BE2C (cell line): ENCODE measurements around the gene CCDC134.
A peak's percentile ranks its signal among the peaks of the same experiment; 100 is the strongest.
"Not testable (repeated sequence)": the region's sequence is repeated elsewhere in the genome, so short reads cannot be mapped to it uniquely, and the experiment has no call there.

Experiments used
- DNase-seq: peaks from one replicate; pipeline ENCODE4 v3.0.0-alpha.2; 2020
- H3K27me3 ChIP-seq: fragments of 250-450 bp; sonication (Bioruptor Pico); 2 replicates; pipeline ENCODE4 v1.5.1; 2020; ENCODE audit warnings: mild to moderate bottlenecking
- H3K36me3 ChIP-seq: fragments of 250-450 bp; sonication (Bioruptor Pico); 2 replicates; pipeline ENCODE4 v1.5.1; 2020; ENCODE audit warnings: mild to moderate bottlenecking
- H3K4me1 ChIP-seq: fragments of 250-450 bp; sonication (Bioruptor Pico); 2 replicates; pipeline ENCODE4 v1.5.1; 2020
- H3K4me3 ChIP-seq: 2 replicates; pipeline ENCODE4 v1.5.1; 2011; ENCODE audit warnings: low read depth, low read length
- H3K9me3 ChIP-seq: fragments of 250-450 bp; sonication (Bioruptor Pico); 2 replicates; pipeline ENCODE4 v1.5.1; 2020
- TF ChIP-seq, protein P1 (sequence below): IDR thresholded peaks from 2 replicates; pipeline ENCODE4 v1.5.1; 2012; ENCODE audit warnings: mild to moderate bottlenecking, low read depth, low read length

The CCDC134 gene

DNA sequence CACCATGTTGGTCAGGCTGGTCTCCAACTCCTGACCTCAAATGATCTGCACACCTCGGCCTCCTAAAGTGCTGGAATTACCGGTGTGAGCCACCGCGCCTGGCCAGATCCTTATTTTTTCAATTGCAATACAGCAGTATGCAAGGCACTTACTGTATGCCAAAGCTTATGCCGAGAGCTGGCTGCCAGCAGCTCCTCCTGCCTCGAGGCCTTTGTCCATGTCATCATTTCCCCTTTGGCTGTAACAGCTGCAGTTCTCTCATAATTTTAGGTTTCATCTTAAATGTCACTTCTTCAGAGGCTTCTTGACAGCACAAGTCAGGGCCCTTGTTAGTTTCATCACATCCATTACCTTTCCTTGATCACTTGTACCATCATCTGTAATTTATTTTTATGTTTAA lies 30.9 kb downstream of the CCDC134 start:
- no peak overlapping the region for H3K4me3 ChIP-seq
- H3K4me1 ChIP-seq = peaks cover 19% of the 10 kb centered on the region
- DNase-seq = no peak

DNA sequence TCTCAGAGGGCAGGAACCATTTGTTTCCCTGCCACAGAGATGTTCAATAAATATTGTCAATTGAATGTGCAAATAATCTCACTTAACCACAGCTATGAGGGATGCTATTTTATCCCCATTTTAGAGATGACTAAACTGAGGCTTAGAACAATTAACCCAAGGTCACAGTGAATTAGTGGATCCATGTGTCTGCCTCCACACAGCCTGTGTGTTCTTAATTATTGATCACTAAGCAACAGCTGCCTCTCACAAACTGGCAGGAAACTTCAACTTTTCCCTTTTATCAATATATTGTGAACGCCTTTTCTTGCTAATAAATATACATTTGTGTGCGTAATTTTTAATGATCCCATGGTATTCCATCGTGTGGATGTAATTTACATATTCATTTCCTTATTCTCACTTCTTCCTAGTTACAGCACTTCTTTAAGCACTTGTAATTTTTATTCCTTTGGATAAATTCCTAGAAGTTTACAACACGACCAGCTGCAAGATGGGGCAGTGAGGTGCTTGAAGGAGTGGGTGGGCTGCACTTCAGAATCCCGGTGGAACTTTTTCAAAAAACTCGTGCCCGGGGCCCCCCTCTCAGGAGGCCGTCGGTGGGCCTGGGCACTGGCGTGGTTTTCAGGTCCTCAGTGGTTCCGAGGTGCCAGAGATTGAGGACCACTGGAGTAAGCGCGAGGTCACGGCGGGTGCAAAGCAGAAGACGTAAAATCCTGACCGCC lies 31.5 kb downstream of the CCDC134 start:
- no peaks in the 10 kb centered on the region for H3K9me3 ChIP-seq
- H3K36me3 ChIP-seq = peaks cover 24% of the 10 kb centered on the region
- peak overlapping the region; percentile 52 for H3K4me3 ChIP-seq
- TF ChIP-seq, protein P1, sequence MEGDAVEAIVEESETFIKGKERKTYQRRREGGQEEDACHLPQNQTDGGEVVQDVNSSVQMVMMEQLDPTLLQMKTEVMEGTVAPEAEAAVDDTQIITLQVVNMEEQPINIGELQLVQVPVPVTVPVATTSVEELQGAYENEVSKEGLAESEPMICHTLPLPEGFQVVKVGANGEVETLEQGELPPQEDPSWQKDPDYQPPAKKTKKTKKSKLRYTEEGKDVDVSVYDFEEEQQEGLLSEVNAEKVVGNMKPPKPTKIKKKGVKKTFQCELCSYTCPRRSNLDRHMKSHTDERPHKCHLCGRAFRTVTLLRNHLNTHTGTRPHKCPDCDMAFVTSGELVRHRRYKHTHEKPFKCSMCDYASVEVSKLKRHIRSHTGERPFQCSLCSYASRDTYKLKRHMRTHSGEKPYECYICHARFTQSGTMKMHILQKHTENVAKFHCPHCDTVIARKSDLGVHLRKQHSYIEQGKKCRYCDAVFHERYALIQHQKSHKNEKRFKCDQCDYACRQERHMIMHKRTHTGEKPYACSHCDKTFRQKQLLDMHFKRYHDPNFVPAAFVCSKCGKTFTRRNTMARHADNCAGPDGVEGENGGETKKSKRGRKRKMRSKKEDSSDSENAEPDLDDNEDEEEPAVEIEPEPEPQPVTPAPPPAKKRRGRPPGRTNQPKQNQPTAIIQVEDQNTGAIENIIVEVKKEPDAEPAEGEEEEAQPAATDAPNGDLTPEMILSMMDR = no peak
- peaks cover 13% of the 10 kb centered on the region for H3K4me1 ChIP-seq
- H3K27me3 ChIP-seq = no peaks in the 10 kb centered on the region
- DNase-seq = no peak

More for the DNA sequence above, 30.9 kb downstream of the CCDC134 start:
- no peaks in the 10 kb centered on the region for H3K27me3 ChIP-seq
- TF ChIP-seq, protein P1 = no peak
- no peaks in the 10 kb centered on the region for H3K9me3 ChIP-seq
- peaks cover 18% of the 10 kb centered on the region for H3K36me3 ChIP-seq

DNA sequence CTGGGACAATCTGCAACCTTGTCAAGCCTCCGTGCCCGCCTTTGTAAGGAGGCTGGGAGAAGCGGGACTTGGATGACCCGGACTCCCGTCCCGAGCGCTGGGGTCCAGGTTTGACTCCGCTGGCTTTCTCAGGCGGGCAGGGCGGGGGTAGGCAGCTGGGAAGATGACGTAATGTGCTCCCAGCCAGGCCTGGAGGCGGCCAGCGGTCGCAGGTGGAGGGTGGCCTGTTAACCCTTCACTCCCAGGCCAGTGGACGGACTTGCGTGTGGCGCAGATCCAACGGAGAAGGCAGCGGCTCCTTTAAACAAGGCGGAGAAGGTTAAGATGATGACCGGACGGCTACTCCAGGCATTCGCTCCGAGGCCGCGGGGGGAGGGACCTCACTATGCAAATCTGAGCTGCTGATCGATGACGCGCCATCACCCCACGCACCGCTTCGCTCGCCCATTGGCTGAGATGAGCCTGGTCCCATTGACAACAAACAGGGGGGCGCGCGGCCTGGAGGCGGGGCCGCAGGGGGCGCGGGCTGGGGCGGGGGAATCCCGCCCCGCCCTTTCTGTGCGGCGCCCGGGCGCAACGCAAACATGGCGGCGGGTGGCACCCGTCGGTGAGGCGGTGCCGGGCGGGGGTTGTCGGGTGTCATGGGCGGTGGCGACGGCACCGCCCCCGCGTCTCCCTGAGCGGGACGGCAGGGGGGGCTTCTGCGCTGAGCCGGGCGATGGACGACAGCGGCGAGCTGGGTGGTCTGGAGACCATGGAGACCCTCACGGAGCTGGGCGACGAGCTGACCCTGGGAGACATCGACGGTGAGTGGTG lies 32.3 kb downstream of the CCDC134 start, which contains the start of gene SREBF2:
Gene SREBF2 (plus strand): TSS at position 553 of the 816 bp plus-strand sequence. CDS start 166 bp downstream, at position 719.
- Histone ChIP-seq H3K4me1 (peaks cover 10% of the 10 kb centered on the region), H3K36me3 (peaks cover 29% of the 10 kb centered on the region), H3K4me3 (peak within 1 kb of the TSS; percentile 77), H3K9me3 (no peaks in the 10 kb centered on the region), H3K27me3 (no peaks in the 10 kb centered on the region)
- TF ChIP-seq, protein P1 = no peak
- peak; percentile 100 for DNase-seq

DNA sequence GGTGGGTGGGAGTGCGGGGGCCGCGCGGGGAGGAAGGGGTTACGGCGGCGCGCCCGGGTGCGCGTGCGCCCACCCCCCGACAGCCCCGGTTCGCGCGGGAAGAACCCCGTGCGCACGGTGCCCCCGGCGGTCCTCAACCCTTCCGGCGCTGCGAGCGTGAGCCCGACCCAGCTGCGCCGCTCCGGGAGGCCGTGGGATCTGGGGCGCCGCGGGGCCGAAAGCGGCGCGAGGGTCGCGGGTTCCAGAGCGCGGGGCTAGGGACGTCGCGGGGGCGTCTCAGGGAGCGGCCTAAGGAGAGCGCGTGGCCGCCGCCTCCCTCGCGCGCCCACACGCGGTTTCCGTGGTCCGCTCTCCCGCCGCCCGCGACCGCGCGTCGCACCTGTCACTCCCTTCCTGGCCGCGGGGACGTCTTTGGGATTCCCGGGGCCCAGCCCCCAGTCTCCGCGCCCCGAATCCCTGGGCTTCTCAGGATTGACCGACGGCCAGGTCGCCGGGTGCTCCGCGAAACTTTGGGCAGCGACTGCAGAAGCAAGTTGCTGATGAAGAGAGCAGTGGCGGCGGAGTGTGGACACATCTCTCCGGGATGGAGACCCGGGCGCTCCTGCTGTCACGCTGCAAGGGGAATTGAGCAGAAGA lies 33.0 kb downstream of the CCDC134 start:
- peaks cover 3% of the 10 kb centered on the region for H3K4me1 ChIP-seq
- peaks cover 35% of the 10 kb centered on the region for H3K36me3 ChIP-seq
- H3K9me3 ChIP-seq = no peaks in the 10 kb centered on the region
- peak overlapping the region; percentile 77 for H3K4me3 ChIP-seq
- TF ChIP-seq, protein P1 = no peak
- DNase-seq = peak; percentile 51
- no peaks in the 10 kb centered on the region for H3K27me3 ChIP-seq

DNA sequence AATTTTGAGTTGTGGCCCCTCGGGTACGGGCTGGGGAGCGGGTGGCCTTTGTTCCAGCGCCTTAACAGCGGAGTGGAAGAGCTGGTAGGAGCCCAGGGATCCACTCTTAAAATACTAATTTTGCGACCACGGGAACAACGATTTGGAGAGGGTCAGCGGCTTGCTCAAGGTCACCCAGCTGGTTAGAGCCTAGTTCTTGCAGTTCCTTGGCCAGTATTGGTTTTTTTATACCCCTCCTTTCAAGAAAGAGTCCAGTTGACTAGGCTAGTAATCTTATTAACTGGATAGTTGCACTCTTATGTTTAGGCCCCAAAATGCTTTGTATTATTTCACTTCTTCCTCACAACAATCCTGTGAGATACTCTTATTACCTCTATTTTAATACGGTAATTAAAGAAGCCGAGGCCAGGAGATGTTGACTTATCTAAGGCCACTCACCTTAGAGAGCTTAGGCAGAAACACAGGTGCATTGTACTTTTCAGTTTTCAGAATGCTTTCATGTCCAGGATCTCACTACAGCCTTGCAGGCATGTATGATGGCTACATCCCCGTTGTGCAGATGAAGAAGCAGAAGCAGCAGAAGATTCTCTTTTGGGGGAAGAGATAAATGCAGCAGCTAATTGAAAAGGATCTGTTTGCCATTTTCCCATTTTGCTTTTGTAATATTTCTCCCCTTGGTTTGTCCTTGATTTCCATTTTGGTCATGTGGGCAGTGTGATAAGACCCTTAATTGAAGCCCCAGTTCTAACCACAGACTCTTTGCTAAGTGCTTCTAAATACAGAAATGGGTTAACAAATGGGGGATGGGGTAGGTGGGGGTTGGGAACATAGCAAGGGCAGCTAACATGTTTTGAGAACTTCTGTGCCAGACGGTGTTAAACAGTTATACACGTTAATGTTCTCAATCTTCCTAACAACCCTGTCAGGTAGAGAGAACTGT lies 33.8 kb downstream of the CCDC134 start:
- no peak for DNase-seq
- Histone ChIP-seq H3K4me1 (no peaks in the 10 kb centered on the region; the same call in none of the 2 replicates), H3K9me3 (no peaks in the 10 kb centered on the region), H3K4me3 (peak overlapping the region; percentile 77), H3K27me3 (no peaks in the 10 kb centered on the region), H3K36me3 (peaks cover 43% of the 10 kb centered on the region)
- TF ChIP-seq, protein P1 = no peak

DNA sequence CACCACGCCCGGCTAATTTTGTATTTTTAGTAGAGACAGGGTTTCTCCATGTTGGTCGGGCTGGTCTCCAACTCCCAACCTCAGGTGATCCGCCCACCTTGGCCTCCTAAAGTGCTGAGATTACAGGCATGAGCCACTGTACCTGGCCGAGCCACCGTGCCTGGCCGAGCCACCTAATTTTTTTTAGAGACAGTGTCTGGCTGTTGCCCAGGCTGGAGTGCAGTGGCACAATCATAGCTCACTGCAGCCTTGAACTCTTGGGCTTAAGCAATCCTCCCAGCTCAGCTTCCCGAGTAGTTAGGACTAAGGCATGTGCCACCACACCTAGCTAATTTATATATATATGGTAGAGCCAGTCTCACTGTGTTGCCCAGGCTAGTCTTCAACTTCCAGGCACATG lies 35.0 kb downstream of the CCDC134 start:
- not testable (repeated sequence) for H3K9me3 ChIP-seq, DNase-seq, H3K4me3 ChIP-seq, H3K4me1 ChIP-seq, H3K27me3 ChIP-seq
- H3K36me3 ChIP-seq = peaks cover 53% of the 10 kb centered on the region
